NCI-H69 (cell line): ENCODE data around the gene PNRC1.
"Not testable (repeated sequence)": the region's sequence is repeated elsewhere in the genome, so short reads cannot be mapped to it uniquely, and the experiment has no call there.

ENCODE experiments used
- DNase-seq: peaks from one replicate; lab custom pipeline; 2025; lab: John Stamatoyannopoulos, UW

The PNRC1 gene

DNA sequence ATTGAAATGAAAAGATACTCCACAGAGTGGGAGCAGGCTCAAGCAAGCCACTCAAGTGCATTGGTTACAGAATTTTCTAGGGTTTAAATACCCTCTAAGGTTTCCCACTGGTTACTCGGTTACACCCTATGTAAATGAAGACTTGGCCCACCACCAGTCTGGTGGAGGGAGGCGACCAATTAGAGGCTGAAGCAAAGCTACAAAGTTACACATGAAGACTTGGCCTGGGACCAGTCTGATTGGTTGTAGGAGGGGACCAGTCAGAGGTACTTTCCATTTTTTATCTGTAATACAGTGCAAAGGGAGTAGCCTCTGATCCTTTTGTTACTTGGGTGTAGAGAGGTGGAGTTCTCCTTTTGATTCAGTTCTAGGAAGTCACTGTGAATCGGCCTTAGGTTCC lies 29.7 kb downstream of the PNRC1 start:
- DNase-seq = peak; percentile 13

- DNase-seq = no peak
Measured at GRCh38 chr6:89111933-89112332, 31.4 kb downstream of the PNRC1 start.

DNA sequence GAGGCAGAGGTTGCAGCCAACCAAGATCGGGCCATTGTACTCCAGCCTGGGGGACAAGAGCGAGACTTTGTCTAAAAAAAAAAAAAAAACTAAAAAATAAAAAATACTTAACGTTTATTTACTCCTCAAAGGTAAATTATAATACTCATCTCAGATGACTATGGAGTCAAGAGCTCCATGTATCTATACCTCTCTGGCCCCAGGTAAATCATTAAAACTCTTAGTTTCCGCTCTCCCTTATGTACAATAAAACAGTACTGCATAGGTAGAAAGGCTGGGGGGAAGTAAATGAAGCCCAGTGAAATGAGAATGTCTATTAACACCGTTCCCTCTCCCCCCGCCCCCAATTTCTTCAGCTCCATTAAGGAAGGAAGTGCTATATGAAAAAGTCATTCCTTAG lies 36.2 kb downstream of the PNRC1 start:
- DNase-seq = no peak

DNA sequence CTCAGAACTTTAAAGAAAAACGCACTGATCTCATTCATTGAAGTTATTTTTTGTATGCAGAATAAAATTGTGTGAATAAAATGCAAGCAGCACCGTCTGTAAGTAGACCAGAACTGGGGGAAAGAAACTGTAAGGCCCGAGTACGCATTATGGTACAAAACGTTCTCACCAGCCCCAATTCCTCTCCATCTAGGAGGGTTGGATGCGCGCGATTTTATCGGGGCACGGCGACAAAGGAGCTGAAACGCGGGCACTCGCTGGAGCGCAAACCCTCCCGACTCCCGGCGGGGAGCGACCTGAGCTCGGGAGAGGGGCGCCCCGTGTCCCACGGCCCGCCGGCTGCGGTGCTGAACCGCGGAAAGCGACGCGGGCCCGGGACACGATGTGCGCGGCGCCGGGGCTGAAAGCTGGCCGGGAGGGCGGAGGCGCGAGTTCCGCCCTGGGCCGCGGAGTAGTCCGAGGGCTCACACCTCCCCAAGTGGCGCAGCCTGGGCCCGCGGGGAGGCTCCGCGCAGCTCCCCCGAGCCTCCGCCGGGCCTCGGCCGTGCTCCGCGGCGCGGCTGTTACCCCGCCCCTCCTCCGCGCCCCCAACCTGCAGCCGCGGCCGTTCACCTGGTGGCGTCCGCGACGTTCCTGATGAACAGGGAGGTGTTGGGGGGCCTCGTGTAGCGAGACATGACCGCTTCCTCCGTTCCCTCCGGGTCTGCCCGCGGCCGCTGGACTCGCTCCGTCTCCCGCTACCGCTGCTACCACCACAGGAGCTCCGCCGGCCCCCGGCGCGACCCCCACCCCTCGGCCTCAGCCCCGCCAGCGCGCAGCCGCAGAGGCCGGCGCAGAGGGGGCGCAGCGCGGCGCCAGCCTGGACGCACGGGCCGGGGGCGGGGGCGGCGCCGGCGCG lies 36.9 kb downstream of the PNRC1 start, which contains the start of gene SRSF12:
TSS of gene SRSF12 (minus strand) at position 861 of the 898 bp plus-strand sequence. CDS start at position 677, 184 bp downstream.
- DNase-seq = peak; percentile 88

DNA sequence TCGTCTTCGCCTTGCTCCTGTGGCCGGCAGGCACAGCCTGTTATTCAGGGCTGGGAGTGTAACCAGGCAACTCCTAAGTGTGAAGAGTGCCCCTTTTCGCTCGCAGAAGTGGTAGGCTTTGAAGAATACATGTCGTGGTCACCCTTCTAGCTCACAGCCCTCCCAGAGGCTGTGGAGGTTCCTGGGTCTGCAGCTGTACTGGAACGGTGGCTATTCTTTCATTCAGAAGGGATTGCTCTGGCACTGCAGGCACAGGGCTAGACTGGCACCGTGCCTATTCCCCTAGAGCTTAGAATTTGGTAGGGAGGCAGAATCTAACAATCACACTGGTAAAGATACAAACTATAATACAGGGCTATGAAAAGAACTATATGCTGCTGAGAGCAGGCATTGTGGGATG lies 38.4 kb downstream of the PNRC1 start:
- peak; percentile 29 for DNase-seq

DNA sequence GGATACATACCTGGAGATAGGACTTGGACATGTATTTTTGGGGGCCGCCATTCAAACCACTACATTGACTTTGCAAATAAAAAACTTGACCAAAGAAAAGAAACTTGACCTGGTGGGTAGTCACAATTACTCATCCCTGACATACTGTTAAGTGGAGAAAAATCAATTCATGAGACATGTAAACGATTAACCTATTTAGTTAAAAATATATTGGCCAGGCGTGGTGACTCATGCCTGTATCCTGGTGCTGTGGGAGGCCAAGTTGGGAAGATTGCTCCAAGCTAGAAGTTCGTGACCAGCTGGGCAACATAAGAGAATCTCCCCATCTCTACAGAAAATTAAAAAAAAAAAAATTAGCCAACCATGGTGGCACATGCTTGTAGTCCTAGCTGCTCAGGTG lies 39.8 kb downstream of the PNRC1 start:
- DNase-seq = no peak

DNA sequence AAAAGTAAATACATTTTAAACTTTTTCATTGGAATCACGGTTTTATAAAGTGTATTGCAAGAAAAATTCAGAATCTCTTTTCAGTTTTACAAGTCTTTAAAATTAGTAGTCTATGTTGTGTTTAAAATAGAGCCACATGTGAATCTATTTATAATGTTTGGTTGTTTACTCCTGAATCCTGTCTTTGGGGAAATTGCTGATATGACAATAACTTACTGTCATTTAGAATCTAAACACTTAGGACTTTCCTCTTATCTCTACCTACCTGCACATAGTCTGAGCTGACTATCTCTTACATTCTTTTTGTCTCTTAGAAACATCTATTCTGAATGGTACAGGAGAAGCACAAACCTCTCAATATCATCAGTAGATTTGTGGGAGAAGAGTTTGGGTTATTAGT lies 41.4 kb downstream of the PNRC1 start:
- no peak for DNase-seq

DNA sequence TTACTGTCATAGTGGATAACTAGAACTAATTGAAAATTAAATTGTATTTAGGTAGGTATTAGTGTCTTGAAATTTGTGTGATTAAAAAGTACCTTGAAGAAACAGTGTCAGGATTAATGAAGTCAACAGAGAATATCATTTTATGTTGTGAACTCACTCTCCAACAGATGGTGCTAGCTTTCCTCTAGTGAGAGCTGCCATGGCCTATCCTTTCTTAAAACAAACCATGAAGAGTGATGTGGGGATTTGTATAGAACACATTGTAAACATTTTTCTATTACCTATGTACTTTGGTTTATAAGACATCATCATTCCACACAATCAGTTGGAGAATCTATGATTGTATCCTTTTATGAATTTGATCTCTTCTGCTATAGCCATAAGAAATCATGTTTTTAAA lies 42.1 kb downstream of the PNRC1 start:
- peak; percentile 72 for DNase-seq

DNA sequence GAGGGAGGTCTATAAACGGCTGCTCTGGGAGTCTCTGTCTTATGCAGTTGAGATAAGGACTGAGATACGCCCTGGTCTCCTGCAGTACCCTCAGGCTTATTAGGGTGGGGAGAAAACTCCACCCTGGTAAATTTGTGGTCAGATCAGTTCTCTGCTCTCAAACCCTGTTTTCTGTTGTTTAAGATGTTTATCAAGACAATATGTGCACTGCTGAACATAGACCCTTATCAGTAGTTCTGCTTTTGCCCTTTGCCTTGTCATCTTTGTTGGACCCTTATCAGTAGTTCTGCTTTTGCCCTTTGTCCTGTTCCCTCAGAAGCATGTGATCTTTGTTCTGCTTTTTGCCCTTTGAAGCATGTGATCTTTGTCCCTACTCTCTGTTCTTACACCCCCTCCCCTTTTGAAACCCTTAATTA lies 47.7 kb downstream of the PNRC1 start:
- not testable (repeated sequence) for DNase-seq

- no peak for DNase-seq
Measured at GRCh38 chr6:89131599-89131998, 51.0 kb downstream of the PNRC1 start.

- DNase-seq = peak; percentile 14
Measured at GRCh38 chr6:89132057-89132456, 51.5 kb downstream of the PNRC1 start.

- no peak for DNase-seq
Measured at GRCh38 chr6:89133981-89134380, 53.4 kb downstream of the PNRC1 start.

DNA sequence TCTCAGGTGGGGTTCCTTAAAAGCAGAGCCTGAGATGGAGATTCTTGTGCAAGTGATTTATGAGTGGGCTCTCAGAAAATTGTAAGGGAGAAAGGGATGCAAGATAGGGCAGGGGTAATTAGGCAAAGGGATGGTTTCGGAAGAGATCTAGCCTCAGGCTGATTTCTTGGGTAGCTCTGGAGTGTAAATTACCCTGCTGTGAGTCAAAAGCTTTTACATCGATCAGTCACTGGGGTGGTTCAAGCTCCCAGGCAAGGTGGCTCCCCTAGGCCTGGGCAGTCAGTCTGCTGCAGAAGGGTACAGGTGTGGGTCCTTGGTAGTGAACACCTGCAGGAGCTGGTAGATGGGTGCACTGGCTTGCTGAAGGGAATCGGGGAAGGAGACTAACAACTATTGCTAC lies 54.2 kb downstream of the PNRC1 start:
- peak; percentile 71 for DNase-seq
